HL-60 (cell line): ENCODE data around the gene CRYZL1.

Source experiments
- POLR2AphosphoS5 ChIP-seq: IDR thresholded peaks from 2 replicates; pipeline ENCODE4 v1.6.1; 2012; ENCODE audit warnings: low read depth
- TF ChIP-seq, protein P1 (sequence below): IDR thresholded peaks from one replicate; pipeline ENCODE4 v1.5.1; 2011; ENCODE audit warnings: low read length, control low read depth, inconsistent platforms; ENCODE audit not compliant: insufficient read depth
- TF ChIP-seq, protein P2 (sequence below): IDR thresholded peaks from 2 replicates; pipeline ENCODE4 v1.6.1; 2012; ENCODE audit warnings: low read depth; ENCODE audit not compliant: insufficient replicate concordance

DNA sequence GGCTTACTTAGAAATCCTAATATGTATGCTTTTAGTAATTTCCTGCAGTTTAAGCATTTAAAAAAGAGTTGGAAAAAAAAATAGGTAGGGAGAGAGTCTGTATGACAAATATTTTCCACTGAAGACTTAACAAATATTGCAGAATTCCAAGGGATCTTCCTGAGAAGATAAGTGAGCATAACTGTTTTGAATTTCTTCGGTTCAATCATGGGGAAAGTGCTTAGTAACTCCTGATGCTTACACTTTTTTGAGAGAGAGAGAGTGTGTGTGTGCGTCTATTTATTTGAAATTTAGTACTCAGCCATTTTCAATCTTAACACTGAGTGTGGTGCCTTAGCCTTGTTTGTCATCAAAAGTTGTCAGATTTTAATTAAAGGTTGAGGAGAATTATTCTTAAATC lies 80.2 kb downstream of the CRYZL1 start:
- no peak for TF ChIP-seq POLR2AphosphoS5
- TF ChIP-seq, protein P1, sequence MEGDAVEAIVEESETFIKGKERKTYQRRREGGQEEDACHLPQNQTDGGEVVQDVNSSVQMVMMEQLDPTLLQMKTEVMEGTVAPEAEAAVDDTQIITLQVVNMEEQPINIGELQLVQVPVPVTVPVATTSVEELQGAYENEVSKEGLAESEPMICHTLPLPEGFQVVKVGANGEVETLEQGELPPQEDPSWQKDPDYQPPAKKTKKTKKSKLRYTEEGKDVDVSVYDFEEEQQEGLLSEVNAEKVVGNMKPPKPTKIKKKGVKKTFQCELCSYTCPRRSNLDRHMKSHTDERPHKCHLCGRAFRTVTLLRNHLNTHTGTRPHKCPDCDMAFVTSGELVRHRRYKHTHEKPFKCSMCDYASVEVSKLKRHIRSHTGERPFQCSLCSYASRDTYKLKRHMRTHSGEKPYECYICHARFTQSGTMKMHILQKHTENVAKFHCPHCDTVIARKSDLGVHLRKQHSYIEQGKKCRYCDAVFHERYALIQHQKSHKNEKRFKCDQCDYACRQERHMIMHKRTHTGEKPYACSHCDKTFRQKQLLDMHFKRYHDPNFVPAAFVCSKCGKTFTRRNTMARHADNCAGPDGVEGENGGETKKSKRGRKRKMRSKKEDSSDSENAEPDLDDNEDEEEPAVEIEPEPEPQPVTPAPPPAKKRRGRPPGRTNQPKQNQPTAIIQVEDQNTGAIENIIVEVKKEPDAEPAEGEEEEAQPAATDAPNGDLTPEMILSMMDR: no peak
- TF ChIP-seq, protein P2, sequence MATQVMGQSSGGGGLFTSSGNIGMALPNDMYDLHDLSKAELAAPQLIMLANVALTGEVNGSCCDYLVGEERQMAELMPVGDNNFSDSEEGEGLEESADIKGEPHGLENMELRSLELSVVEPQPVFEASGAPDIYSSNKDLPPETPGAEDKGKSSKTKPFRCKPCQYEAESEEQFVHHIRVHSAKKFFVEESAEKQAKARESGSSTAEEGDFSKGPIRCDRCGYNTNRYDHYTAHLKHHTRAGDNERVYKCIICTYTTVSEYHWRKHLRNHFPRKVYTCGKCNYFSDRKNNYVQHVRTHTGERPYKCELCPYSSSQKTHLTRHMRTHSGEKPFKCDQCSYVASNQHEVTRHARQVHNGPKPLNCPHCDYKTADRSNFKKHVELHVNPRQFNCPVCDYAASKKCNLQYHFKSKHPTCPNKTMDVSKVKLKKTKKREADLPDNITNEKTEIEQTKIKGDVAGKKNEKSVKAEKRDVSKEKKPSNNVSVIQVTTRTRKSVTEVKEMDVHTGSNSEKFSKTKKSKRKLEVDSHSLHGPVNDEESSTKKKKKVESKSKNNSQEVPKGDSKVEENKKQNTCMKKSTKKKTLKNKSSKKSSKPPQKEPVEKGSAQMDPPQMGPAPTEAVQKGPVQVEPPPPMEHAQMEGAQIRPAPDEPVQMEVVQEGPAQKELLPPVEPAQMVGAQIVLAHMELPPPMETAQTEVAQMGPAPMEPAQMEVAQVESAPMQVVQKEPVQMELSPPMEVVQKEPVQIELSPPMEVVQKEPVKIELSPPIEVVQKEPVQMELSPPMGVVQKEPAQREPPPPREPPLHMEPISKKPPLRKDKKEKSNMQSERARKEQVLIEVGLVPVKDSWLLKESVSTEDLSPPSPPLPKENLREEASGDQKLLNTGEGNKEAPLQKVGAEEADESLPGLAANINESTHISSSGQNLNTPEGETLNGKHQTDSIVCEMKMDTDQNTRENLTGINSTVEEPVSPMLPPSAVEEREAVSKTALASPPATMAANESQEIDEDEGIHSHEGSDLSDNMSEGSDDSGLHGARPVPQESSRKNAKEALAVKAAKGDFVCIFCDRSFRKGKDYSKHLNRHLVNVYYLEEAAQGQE: no peak
